RWPE1 (cell line): Measurements from ENCODE around the gene MEA1.

Experiments
- CTCF ChIA-PET: fragments of 350-600 bp; sonication (Branson Sonifier 250); formaldehyde crosslinking; extraction: SDS; loops from one replicate; lab custom pipeline; 2021; lab: Yijun Ruan, JAX
- POLR2A ChIA-PET: fragments of 400-600 bp; formaldehyde crosslinking; extraction: SDS; loops from one replicate; lab custom pipeline; 2020; ENCODE audit warnings: antibody characterized with exemption; ENCODE audit not compliant: low non-redundant PET; lab: Yijun Ruan, JAX
- DNase-seq: peaks from one replicate; pipeline ENCODE4 v3.0.0; 2012; ENCODE audit warnings: low spot score
- H3K27ac ChIP-seq: fragments of 450-650 bp; 2 replicates; pipeline ENCODE4 v1.5.1; 2017
- TF ChIP-seq, protein P1 (sequence below): fragments of 450-650 bp; conservative IDR thresholded peaks from 2 replicates; pipeline ENCODE4 v1.5.1; 2017; ENCODE audit warnings: low read depth, mild to moderate bottlenecking

MEA1 gene

DNA sequence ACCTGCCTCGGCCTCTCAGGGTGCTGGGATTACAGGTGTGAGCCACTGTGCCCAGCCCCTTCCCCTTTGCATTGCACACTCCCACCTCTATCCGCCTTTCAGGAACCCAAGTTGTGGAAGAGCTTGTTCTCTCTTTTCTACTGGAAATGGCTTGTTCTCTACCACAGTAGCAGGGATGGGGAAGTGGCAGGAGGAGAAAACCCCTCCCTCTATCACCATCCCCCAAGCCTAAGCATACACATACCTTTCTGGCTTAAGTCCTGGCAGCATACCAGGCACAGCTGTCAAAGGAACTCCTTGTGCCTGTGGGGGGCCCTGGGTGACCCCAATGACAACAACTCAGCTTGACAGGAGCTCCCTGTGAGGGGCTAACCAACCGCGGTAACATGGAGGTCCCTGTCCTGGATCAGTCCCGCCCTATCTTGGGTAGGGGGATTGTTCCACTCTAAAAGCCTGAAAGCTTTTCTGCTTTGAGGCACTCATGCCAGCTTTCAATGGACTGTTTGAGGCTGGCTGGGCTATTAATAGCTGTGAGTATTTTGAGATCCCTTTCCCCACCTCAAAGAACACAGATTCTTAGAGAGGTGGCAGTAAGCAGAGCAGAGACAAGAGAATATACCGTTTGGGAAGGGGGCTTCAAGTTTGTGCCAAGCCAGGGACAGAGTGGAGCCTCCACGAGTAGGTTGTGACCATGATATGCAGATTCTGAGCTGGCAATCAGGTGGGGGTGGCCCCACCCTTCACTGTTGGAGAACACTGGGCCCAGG, 2.6 kb upstream of the MEA1 start:
- peak overlapping the region; percentile 40 for H3K27ac ChIP-seq
- DNase-seq, result no peak
- POLR2A ChIA-PET, result no interaction called here
- CTCF ChIA-PET, result interaction anchor here (0.6 kb wide), 1 partner anchor 355 kb away, joined by 4 read pairs; no protein-coding TSS in a partner anchor
- TF ChIP-seq, protein P1, sequence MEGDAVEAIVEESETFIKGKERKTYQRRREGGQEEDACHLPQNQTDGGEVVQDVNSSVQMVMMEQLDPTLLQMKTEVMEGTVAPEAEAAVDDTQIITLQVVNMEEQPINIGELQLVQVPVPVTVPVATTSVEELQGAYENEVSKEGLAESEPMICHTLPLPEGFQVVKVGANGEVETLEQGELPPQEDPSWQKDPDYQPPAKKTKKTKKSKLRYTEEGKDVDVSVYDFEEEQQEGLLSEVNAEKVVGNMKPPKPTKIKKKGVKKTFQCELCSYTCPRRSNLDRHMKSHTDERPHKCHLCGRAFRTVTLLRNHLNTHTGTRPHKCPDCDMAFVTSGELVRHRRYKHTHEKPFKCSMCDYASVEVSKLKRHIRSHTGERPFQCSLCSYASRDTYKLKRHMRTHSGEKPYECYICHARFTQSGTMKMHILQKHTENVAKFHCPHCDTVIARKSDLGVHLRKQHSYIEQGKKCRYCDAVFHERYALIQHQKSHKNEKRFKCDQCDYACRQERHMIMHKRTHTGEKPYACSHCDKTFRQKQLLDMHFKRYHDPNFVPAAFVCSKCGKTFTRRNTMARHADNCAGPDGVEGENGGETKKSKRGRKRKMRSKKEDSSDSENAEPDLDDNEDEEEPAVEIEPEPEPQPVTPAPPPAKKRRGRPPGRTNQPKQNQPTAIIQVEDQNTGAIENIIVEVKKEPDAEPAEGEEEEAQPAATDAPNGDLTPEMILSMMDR, result no peak

DNA sequence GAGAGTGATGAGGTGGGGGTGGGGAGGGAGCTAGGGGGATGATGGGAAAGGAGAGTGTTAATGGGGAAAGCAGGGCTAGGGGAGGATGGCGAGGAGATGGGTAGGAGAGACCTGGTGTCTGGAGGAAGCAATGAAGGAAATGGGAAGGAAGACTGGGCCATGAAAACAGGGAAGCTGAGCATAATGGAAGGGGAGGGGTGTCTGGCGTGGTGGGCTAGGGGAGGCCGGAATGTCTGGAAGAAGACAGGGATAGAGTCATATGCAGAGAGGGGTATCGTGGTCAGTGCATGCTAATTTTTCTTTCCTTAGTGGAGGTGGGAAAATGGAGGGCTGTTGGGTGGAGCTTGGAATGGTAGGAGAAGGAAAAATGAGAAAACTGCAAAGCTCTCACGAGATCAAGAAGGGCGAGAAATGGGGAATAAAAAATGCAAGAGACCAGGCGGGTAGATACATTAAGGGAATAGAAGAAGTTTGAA, 726 bp upstream of the MEA1 start:
- TF ChIP-seq, protein P1, result no peak
- CTCF ChIA-PET, result no interaction called here
- peak; percentile 26 for DNase-seq
- H3K27ac ChIP-seq, result peak overlapping the region; percentile 78
- POLR2A ChIA-PET, result interaction anchor here (0.9 kb wide), 1 partner anchor 35 kb away, joined by 4 read pairs; the partner anchor contains the start of gene PEX6

DNA sequence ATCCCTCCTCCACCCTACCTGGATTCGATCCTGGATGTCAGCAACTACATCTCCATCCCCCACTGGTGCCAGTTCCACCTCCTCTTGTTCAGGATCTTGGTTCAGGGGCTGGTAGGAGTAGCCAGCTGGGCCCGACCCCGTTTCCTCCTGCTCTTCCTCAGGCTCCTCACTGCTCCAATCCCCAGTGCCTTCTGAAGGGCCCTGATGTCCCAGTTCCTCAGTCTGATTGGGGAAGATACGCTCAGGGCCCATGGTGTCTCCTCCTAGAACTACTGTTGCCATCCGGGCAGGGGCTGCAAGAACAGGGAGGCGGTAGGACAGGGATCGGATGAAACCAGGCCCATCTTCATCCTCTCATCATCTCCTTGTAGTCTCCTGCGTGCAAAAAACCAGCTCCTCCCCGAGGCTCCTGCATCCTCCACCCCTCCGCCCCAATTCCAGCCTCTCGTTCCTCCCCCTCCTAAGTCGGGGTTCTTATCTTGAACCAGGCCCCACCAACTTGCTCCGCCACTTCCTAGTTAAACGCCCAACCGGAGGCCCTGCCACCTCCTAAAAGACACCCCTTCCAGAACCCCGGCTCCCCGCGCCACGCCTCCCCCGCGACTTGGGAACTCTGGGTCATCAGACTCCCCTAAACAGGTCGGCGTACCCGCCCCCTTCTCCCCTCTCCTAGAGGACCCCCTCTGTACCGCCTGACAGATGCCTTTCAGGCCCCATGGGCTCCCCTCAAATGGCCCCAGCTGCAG, 476 bp downstream of the MEA1 start:
- ChIA-PET CTCF (interaction anchor here (0.5 kb wide), 1 partner anchor 18 kb away, joined by 3 read pairs; no protein-coding TSS in a partner anchor), POLR2A (interaction anchor here (0.5 to 1.7 kb wide), 3 partner anchors 10 to 29 kb away, joined by 3 to 4 read pairs (median 3); partner anchors contain the start of gene PPP2R5D)
- TF ChIP-seq, protein P1, result no peak
- DNase-seq, result no peak
- H3K27ac ChIP-seq, result peak overlapping the region; percentile 78

DNA sequence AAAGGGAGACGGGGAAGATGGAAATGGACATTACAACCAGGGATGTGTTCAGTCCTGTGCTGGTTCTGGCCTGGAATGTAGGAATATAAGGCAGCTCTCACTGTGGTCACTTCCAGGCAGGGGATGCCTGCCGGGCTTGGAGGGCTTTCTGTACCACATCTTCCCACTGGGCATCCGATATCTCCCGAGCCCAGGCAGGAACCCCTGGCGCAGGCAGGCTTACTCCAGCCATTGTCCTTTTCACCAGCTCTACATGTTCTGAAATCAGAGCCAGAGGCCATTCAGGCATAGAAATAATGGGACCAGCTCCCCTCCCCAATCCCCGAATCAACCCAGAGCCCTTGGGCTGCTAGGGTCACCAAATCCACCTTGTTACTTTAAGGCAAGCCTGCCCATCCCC, 1.4 kb downstream of the MEA1 start:
- POLR2A ChIA-PET, result interaction anchor here (0.6 to 1.7 kb wide), 3 partner anchors 13 to 51 kb away, joined by 3 to 14 read pairs (median 4); partner anchors contain the start of gene PPP2R5D
- CTCF ChIA-PET, result no interaction called here
- no peak for DNase-seq
- peak overlapping the region; percentile 78 for H3K27ac ChIP-seq
- TF ChIP-seq, protein P1, result no peak

DNA sequence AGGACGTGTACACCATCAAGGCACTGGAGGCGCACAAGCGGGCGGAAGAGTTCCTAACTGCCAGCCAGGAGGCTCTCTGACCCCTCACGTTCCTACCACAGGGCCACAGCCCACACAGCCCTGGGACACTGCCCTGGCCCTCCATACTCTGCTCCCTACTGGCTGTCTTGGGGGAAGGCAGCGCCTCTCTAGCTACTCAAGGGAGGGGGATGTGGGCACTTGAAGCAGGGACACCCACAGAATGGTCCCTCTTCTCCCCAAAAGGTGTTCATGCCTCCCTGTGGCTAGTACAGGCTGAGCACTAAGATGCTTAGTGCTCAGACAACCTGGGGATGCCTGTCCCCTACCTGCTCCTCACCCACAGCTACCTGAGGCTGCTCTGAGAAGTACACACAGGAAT, 2.5 kb downstream of the MEA1 start:
- TF ChIP-seq, protein P1, result no peak
- CTCF ChIA-PET, result interaction anchor here (0.6 kb wide), 1 partner anchor 351 kb away, joined by 3 read pairs; no protein-coding TSS in a partner anchor
- DNase-seq, result no peak
- POLR2A ChIA-PET, result no interaction called here
- H3K27ac ChIP-seq, result peak overlapping the region; percentile 78

DNA sequence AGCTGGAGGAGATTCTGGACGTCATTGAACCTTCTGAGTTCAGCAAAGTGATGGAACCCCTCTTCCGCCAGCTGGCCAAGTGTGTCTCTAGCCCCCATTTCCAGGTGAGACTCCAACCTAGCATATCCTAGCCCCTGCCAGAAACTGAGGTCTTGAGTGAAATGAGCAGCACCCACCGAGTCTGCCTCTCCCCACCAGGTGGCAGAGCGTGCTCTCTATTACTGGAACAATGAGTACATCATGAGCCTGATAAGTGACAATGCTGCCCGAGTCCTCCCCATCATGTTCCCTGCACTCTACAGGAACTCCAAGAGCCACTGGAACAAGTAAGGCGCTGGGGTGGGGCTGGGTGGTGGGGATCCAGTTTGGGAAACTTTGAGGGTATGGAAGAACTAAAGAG, 4.6 kb downstream of the MEA1 start:
- no peak for DNase-seq
- CTCF ChIA-PET, result interaction anchor here (0.7 kb wide), 1 partner anchor 135 kb away, joined by 3 read pairs; no protein-coding TSS in a partner anchor
- POLR2A ChIA-PET, result no interaction called here
- H3K27ac ChIP-seq, result peak overlapping the region; percentile 25
- TF ChIP-seq, protein P1, result no peak; the same call in 1 of the 2 replicates
